ENCODE data around the gene MAN1A1.

MAN1A1 gene

GRCh38 chr6:119313937-119314884 is 35.4 kb downstream of the MAN1A1 start:
- DNase-seq (ENCODE audit: extremely low read depth, low read depth): no peak
- TF ChIP-seq, protein P1, sequence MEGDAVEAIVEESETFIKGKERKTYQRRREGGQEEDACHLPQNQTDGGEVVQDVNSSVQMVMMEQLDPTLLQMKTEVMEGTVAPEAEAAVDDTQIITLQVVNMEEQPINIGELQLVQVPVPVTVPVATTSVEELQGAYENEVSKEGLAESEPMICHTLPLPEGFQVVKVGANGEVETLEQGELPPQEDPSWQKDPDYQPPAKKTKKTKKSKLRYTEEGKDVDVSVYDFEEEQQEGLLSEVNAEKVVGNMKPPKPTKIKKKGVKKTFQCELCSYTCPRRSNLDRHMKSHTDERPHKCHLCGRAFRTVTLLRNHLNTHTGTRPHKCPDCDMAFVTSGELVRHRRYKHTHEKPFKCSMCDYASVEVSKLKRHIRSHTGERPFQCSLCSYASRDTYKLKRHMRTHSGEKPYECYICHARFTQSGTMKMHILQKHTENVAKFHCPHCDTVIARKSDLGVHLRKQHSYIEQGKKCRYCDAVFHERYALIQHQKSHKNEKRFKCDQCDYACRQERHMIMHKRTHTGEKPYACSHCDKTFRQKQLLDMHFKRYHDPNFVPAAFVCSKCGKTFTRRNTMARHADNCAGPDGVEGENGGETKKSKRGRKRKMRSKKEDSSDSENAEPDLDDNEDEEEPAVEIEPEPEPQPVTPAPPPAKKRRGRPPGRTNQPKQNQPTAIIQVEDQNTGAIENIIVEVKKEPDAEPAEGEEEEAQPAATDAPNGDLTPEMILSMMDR (IDR thresholded peaks at IDR 0.05; ENCODE audit: low read depth, low read length, missing control alignments): no peak
- H3K4me3 ChIP-seq (replicated peaks; ENCODE audit: low read depth, low read length): no peak overlapping the region

DNA sequence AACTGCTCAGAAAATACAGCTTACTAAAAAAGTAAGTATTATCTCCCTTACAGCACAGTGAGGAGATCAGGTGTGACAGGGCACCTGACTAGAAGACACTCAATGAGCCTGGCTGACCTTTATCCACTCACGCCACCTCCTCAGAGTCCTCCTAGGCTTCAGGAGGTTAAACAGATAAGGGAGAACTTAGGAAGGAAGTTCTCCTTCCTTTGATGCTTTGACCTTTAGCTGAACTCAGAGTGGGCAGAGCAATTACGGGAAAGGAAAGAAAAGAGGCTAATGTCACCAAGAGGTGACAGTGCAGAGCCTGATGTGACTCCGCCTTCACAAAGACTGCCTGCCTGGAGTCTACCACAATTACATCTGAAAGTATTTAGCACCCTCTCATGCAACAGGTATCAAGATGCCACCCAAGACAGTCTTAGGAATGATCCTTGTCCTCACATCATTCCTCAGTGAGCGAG is 36.7 kb downstream of the MAN1A1 start:
- H3K4me3 ChIP-seq (replicated peaks; ENCODE audit: low read depth, low read length): no peak overlapping the region
- TF ChIP-seq, protein P1 (IDR thresholded peaks at IDR 0.05; ENCODE audit: low read depth, low read length, missing control alignments): no peak
- no peak for DNase-seq (ENCODE audit: extremely low read depth, low read depth)

DNA sequence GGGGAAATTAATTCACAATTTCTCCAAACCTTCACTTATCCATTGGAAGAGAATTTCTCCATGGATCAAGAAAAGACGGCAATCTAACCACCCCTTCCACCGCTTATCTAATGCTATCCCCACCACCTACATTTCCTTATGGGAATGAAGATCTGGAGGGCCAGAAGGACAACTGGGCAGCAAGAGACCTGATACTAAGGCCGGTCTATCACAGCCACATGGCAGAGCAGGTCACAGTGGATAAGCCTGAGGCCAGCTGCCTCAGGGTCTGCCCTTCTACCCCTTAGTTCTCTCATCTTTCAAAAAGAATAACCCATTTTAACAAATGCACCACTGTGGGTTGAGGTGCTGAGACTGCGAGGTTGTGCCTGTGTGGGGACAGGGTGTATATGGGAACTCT is 37.1 kb downstream of the MAN1A1 start:
- no peak for DNase-seq (ENCODE audit: extremely low read depth, low read depth)
- H3K4me3 ChIP-seq (replicated peaks; ENCODE audit: low read depth, low read length): no peak overlapping the region
- TF ChIP-seq, protein P1 (IDR thresholded peaks at IDR 0.05; ENCODE audit: low read depth, low read length, missing control alignments): no peak

- DNase-seq (ENCODE audit: extremely low read depth, low read depth): no peak
- TF ChIP-seq, protein P1 (IDR thresholded peaks at IDR 0.05; ENCODE audit: low read depth, low read length, missing control alignments): no peak
- no peak overlapping the region for H3K4me3 ChIP-seq (replicated peaks; ENCODE audit: low read depth, low read length)
Measured at GRCh38 chr6:119311514-119312142, 37.9 kb downstream of the MAN1A1 start.

- DNase-seq (ENCODE audit: extremely low read depth, low read depth): no peak
- no peak overlapping the region for H3K4me3 ChIP-seq (replicated peaks; ENCODE audit: low read depth, low read length)
- TF ChIP-seq, protein P1 (IDR thresholded peaks at IDR 0.05; ENCODE audit: low read depth, low read length, missing control alignments): no peak
Measured at GRCh38 chr6:119310486-119311036, 39.0 kb downstream of the MAN1A1 start.

GRCh38 chr6:119308991-119309657 is 40.4 kb downstream of the MAN1A1 start:
- no peak for DNase-seq (ENCODE audit: extremely low read depth, low read depth)
- H3K4me3 ChIP-seq (replicated peaks; ENCODE audit: low read depth, low read length): no peak overlapping the region
- TF ChIP-seq, protein P1 (IDR thresholded peaks at IDR 0.05; ENCODE audit: low read depth, low read length, missing control alignments): no peak

Measured in HFF-Myc (cell line).